NCI-H2171 treated with DMSO at 0.1 percent for 48 hours (cell line): ENCODE measurements around the gene LGALS4.
"Not testable (repeated sequence)": the region's sequence is repeated elsewhere in the genome, so short reads cannot be mapped to it uniquely, and the experiment has no call there.

ENCODE experiments used
- DNase-seq: peaks from one replicate; lab custom pipeline; 2025; lab: John Stamatoyannopoulos, UW

Gene LGALS4

DNA sequence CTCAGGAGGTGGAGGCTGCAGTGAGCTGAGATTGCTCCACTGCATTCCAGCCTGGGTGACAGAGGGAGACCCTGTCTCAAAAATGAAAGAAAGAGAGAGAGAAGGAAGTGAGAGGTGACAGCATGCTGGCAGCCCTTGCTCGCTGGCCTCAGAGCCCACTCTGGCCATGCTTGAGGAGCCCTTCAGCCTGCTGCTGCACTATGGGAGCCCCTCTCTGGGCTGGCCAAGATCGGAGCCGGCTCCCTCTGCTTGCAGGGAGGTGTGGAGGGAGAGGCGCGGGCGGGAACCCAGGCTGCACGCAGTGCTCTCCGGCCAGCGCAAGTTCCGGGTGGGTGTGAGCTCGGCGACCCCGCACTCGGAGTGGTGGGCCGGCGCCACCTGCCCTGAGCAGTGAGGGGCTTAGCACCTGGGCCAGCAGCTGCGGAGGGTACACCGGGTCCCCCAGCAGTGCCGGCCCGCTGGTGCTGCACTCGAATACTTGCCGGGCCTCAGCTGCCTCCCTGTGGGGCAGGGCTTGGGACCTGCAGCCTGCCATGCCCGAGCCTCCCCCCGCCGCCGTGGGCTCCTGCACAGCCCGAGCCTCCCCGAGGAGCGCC lies 8.6 kb upstream of the LGALS4 start:
- DNase-seq = not testable (repeated sequence)

DNA sequence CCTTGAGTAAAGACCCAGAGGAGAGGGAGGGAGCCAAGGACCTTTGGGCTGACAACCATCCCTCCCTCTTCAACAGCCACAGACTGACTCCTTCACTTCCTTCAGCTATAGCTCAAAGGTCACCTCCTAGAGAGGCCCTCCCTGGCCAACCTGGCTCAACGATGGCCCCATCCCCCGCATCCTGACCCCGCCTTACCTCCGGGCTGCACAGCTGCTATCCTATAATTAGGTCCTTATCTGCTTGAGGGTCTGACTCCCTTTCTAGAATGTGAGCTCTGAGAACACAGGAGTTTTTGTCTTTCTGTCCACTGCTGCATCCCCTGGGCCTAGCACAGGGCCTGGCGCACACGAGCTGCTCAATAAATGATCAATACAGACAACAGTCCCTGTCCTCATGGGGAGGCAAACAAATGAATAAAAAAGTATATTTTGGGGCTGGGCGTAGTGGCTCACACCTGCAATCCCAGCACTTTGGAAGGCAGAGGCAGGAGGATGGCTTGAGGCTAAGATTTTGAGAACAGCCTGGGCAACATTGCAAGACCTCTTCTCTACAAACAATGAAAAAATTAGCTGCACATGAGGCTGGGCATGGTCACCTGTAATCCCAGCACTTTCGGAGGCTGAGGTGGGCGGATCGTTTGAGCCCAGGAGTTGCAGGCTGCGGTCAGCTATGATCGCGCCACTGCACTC lies 6.6 kb upstream of the LGALS4 start:
- no peak for DNase-seq

DNA sequence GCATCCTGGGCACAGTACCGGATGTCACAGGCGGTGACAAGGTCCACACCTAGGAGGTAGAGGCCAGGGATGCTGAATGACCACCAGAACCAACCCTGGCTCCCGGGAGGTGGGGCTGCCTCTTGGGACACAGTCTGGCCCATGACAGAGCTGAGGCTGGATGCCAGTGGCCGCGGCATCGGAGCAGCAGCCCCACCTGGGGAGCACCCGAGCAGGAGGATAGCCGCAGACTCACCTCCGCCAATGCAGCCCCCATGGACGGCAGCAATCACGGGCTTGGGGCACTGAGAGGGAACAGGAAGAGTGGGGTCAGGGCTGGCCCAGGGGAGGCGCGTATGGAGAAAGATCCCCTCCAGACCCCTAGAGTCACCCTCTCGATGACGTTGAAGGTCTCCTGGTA lies 4.3 kb upstream of the LGALS4 start:
- no peak for DNase-seq

DNA sequence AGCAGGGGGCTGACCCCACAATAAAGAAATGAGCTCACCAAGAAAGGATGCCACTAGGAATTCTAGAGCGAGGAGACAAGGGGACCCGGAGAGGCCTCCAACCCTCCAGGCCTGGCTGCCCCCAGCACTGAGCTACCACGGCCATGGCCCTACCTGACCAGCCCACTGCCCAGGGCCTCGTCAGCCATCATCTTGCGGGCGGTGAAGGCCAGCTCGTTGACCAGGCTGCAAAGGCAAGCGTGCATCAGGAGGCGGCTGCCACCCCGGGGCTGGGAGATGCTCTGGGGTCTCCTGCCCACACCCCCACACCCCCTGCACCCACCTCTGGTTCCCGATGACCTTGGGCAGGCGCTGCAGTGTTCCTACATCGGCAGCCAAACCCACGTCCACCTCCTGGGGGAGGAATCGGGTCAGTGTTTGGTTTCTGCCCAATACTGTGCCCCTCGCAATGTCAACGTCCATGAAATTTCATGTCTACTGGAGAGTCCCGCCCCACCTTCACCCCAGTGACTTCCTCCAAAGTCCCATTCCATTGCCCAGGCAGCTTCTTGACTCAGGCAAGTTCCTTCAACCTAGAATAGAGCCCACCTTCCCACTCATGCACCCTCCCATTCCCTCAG lies 3.5 kb upstream of the LGALS4 start:
- no peak for DNase-seq

DNA sequence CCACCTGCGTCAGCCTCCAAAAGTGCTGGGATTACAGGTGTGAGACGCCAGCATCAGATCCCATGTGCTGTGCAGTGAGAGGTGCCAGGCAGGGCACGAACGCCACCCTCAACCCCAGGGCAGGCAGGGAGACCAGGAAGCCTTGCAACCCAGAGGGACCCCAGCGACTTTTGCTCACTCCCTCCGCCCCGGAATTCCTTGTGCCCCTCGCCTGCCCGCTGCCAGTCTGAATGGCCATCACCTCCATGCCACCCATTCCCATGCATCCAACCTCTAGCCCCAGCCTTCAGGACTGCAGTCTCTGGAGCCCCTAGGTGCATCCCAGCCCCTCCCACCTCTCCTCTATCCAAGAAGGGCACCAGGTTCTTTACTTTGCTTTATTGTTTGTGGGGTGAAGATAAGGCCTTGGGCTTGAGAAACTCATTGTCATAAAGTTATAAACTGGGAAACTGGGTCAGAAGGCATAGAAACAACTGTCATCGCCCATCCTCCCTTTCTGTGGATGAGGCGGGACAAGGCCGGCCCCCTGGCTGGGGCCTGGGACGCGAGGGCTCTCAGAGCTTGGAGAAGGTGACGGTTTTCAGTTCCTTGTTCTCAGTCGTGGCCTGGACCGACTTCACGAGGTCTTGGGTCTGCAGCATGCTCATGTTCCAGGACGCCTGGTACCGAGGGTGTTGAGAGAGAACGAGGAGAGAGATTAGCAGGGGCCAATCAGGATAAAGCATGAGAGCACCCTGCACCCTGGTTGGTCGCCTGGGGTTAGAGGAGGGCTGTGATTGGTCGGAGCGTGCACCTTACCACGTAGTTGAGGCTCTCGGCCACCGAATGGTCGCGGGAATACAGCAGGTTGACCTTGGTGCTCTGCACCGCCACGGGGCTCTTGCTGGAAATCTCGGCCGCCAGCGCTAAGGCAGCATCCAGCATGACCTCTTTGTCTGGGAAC lies 2.6 kb upstream of the LGALS4 start:
- DNase-seq = no peak

DNA sequence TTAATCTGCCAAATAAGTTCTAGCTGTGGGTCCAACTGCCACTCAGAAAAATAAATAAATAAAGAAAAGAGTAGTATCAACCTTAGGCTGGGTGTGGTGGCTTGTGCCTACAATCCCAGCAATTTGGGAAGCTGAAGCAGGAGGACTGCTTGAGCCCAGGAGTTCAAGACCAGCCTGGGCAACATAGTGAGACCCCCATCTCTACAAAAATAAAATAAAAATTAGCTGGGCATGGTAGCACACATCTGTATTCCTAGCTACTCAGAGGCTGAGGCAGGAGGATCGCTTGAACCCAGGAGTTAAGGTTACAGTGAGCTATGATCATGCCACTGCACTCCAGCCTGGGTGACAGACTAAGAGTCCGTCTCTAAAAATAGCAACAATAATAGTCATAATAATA lies 1.2 kb upstream of the LGALS4 start:
- not testable (repeated sequence) for DNase-seq

DNA sequence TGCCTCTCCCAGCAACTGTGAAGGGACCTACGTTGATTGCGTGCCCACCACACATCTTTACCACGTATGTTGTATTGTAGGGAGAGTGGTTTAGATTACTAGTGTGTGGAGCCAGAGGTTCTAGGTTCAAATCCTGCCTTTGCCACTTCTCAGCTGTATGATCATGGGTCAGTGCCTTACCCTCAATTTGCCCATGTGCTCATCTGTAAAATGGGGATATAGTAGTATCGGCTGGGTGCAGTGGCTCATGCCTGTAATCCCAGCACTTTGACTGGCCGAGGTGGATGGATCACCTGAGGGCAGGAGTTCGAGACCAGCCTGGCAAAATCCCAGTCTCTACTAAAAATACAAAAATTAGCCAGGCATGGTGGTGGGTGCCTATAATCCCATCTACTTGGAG lies 578 bp upstream of the LGALS4 start:
- no peak for DNase-seq

DNA sequence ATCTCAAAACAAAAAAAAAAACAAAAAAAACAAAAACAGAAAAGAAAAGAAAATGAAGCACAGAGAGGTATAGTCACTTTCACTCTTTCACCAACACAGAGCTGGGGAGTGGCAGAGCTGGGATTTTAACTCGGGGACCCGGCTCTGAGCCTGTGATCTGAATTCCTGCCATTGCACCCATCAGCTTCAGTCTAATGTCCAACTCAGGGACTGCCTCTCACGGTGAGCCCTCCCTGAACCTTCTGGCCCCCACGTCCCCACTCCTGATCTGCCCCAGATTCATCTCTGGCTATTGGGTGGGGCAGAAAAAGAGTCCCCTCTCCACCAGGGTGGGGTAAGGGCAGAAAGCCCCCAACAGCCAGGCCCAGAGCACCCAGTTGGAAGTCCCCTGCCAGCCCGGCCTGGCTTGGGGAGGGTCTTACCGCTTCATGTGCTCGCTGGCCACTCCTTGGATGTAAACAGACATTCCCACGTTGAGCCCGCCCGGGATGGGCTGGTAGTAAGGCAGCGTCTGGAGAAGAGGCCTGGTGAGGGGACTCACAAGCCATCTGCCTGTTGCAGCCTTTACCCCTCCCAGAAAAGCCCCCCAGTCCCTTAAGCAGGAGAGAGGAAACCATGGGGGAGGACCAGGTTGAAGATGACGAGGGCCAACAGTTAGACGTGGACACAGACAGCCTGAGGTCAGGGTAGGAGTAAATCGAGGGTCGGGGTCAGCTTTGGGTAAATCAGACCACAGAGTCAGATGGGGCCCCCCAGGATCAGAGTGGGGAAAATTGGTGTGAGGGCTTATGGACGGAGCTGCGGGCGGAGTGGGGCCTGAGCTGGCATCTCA lies 520 bp downstream of the LGALS4 start:
- no peak for DNase-seq

DNA sequence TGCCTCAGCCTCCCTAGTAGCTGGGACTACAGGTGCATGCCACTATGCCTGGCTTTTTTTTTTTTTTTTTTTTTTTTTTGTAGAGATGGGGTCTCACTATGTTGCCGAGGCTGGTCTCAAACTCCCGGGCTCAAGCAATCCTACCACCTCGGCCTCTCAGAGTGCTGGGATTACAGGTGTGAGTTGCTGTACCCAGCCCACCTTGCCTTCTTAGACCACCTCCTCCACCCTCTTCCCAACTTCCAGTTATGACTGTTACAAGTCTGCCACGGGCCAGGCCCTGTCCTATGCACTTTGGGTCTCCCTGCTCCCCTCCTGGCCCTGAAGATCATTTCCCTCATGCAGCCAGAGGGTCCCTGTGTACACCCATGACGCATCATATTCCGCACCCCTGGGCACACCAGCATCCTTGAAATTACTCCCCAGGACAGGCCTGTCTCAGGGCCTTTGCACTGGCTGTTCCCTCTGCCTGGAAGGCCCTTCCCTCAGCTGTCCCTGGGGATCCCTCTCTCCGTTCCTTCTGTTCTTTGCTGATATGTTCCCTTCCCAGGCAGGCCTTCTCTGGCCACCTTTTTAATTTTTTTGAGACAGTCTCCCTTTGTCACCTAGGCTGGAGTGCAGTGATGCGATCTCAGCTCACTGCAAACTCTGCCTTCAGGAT lies 3.0 kb downstream of the LGALS4 start:
- no peak for DNase-seq

DNA sequence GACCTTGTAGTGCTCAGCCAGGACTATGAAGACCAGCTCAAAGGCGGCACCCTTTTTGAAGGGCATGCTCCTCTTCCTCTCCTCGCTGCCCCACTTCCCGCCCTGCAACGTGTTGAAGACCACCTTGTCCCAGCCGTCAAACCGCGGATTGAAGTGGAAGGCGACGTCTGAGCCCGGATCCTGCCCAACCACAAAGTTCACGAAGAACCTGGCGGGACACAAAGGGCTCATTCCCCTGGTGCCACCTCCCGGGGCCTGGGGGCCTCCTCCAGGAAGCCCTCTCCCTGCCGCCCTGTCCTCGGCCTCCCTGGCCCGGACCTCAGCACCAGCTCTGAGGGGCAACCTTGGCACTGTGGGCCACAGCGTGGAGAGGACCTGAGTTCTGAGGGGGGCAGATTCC lies 4.0 kb downstream of the LGALS4 start:
- no peak for DNase-seq

DNA sequence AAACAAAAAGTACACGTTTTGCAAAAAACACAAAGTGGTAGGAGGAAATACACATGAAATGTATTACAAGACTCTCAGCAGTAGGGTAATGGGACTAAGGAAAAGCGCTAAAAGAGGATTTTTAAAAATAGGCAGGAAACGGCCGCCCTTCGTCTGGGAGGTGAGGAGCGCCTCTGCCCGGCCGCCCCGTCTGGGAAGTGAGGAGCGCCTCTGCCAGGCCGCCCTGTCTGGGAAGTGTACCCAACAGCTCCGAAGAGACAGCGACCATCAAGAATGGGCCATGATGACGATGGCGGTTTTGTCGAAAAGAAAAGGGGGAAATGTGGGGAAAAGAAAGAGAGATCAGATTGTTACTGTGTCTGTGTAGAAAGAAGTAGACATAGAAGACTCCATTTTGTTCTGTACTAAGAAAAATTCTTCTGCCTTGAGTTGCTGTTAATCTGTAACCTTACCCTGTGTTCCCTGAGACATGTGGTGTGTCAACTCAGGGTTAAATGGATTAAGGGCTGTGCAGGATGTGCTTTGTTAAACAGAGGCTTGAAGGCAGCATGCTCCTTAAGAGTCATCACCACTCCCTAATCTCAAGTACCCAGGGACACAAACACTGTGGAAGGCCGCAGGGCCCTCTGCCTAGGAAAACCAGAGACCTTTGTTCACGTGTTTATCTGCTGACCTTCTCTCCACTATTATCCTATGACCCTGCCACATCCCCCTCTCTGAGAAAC lies 5.2 kb downstream of the LGALS4 start:
- DNase-seq = not testable (repeated sequence)

DNA sequence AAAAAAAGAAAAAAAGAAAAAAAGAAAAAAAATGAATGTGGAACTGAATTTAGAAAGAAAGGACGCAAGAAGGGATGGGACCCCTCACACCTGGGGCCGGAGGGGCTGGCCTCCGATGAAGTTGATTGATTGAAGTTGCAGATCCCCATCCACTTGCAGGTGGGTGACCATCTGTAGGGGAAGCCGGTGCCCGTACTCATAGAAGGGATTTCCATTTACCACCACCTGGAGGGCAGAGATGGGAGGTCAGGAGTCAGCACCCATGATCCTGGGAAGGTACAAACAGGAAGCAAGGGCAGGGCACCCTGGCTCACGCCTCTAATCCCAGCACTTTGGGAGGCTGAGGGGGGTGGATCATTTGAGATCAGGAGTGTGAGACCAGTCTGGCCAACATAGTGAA lies 6.4 kb downstream of the LGALS4 start:
- no peak for DNase-seq

DNA sequence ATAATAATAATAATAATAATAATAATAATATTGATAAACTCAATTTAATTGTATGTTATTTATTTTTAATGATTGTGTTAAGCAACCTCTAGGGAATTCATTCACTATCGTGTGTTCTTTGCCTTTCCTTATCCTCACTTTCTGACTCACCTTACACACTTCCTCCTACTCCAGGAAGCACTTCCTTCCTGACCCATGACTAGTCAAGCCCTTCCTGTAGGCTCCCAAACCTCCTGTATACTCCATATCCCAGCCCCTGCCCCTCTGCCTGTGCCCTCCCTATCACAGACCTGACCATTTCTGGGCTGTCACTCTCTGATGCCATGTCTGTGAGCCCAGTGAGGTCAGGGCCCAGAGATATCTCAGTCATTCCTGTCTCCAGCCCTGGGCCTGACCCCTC lies 7.6 kb downstream of the LGALS4 start:
- DNase-seq = no peak

DNA sequence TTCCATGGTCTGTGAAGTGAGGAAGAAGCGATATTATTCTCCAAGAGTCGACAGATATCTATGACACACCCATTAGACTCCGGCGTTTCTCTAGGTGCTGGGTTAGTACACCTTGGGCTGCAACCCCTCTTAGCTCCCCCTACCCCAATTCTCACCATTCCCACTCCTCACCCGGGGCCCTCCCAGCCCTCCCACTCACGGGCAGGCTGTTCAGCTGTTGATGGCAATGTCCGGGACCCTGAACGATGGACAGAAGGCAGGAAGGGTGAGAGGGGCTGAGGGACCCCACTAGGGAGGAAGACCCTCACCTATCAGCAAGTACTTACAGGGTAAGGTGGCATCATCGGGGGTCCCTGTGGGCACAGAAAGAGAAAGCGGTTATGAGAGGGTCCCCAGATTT lies 9.2 kb downstream of the LGALS4 start:
- DNase-seq = no peak

DNA sequence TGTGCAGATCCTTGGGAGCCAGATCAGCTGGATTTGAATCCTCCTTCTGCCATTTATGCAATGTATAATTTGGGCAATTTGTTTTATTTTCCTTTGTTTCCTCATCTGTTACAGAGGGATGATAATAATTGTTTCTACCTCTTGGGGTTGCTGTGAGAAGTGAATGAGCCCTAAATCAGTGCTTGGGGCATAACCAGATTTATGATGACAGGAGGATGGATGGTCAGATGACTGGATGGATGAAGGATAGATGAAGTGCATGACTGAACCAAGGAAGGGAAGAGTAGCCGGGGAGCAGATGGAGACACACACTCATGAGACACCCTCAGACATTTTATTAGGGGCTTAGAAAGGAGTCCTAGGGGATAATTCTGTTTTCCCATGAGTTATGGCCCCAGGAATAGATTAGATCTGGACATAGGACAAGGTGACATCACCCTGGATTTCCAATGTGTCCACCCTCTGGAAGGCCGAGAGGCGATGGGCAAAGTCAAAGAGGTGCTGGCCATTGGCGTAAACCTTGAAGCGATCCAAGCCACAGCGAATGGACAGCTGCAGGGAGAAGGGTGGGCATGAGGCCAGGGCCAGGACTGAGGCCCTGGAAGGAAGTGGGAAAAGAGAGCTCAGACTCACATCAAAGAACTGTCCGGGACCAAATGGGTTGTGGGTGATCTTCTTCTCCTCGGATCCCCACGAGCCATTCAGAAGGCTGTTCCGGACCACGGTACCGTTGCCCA lies 11.2 kb downstream of the LGALS4 start:
- DNase-seq = no peak

DNA sequence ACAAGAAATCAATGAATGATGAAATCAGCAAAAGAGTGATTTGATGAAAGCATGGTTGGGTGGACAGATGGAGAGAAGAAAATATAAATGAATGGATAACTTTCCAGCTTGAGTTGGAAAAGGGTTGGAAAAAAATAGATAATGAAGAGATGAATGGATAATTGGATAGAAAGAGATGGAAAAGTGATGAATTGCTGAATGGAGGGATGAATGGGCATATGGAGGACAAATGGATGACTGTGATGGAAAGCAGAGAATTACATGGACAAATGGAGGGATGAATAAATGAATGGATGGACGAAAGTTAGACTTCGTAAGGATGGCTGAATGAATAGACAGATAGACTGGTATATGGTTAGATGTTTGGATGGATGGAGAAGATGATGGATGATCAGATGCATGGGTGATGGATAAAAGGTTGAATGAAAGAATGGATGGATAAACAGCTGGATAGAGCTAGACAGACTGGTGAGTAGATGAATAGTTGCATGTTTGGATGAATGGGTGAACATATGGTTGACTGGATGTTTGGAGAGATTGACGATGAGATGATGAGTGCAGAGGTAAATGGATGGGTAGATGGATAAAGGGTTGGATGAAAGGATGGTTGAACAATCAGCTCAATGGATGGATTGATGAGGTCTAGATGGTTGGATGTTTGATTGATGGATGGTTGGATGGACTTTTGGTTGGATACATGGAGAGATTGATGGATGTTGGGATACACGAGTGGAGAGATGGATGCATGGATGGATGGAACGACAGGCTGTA lies 12.0 kb downstream of the LGALS4 start:
- no peak for DNase-seq

DNA sequence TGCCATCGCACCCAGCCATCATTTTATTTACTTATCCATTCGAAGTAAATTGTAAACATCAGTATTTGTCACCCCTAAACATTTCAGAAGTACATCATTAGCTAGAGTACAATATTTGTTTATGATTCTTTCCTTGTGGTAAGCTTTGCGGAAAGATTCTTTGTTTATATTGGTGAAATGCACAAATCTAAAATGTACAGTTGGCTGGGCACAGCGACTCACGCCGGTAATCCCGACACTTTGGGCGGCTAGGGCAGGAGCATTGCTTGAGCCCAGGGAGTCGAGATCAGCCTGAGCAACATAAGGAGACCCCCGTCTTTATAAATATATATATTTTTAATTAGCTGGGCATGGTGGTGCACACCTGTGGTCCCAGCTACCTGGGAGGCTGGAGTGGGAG lies 13.6 kb downstream of the LGALS4 start:
- no peak for DNase-seq

DNA sequence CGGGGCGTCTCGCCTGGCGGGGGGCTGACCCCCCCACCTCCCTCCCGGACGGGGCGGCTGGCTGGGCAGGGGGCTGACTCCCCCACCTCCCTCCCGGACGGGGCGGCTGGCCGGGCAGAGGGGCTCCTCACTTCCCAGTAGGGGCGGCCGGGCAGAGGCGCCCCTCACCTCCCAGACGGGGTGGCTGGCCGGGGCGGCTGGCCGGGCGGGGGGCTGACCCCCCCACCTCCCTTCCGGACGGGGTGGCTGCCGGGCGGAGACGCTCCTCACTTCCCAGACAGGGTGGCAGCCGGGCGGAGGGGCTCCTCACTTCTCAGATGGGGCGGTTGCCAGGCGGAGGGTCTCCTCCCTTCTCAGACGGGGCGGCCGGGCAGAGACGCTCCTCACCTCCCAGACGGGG lies 15.0 kb downstream of the LGALS4 start:
- DNase-seq = not testable (repeated sequence)

DNA sequence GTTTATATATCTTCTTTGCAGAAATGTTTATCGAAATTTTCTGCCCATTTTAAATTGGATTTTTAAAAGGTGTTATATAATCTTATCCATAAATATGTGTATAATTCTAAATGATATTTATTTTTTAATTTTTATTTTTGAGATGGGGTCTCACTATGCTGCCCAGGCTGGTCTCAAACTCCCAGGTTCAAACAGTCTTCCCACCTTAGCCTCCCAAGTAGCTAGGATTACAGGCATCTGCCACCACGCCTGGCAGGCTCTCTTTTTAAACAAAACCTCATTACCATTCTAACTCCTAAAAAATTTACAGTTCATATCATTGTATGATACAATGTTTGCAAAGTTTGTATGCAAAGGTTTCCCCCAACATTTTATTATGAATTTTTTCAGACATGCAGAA lies 16.6 kb downstream of the LGALS4 start:
- no peak for DNase-seq
